ENCODE data around the gene SCGB1C1.

- TF ChIP-seq SUZ12 (IDR thresholded peaks at IDR 0.05; ENCODE audit: extremely low read depth, insufficient read depth, insufficient read length) (no peak), YY1 (IDR thresholded peaks at IDR 0.05; ENCODE audit: insufficient read depth, insufficient read length) (no peak), ZNF274 (IDR thresholded peaks at IDR 0.05; ENCODE audit: low read depth, low read length) (no peak)
Observed at GRCh38 chr11:230431-230830, 37.6 kb downstream of the SCGB1C1 start.

Measured in NT2/D1 (cell line).